Measurements from ENCODE around the gene PARP15.
"Not testable (repeated sequence)": the region's sequence is repeated elsewhere in the genome, so short reads cannot be mapped to it uniquely, and the experiment has no call there.

The PARP15 gene

GRCh38 chr3:122620399-122620798 lies 42.9 kb downstream of the PARP15 start:
- DNase-seq: no peak

GRCh38 chr3:122621112-122621511 lies 43.7 kb downstream of the PARP15 start:
- no peak for DNase-seq

GRCh38 chr3:122623031-122623829 lies 45.8 kb downstream of the PARP15 start:
- no peak for DNase-seq

- DNase-seq: no peak
These were observed 49.2 kb downstream of the PARP15 start for GRCh38 chr3:122626515-122627180.

- DNase-seq: no peak
These were observed 49.9 kb downstream of the PARP15 start for GRCh38 chr3:122627301-122627700.

GRCh38 chr3:122628567-122628966 lies 51.1 kb downstream of the PARP15 start:
- no peak for DNase-seq

GRCh38 chr3:122629763-122630162 lies 52.3 kb downstream of the PARP15 start:
- DNase-seq: no peak

- DNase-seq: no peak
These were observed 58.3 kb downstream of the PARP15 start for GRCh38 chr3:122635789-122636188.

GRCh38 chr3:122636697-122637096 lies 59.2 kb downstream of the PARP15 start:
- no peak for DNase-seq

- no peak for DNase-seq
These were observed 63.1 kb downstream of the PARP15 start for GRCh38 chr3:122640437-122640999.

- DNase-seq: no peak
These were observed 65.5 kb downstream of the PARP15 start for GRCh38 chr3:122642935-122643334.

- no peak for DNase-seq
These were observed 68.9 kb downstream of the PARP15 start for GRCh38 chr3:122646146-122646988.

GRCh38 chr3:122651233-122651907 lies 73.9 kb downstream of the PARP15 start:
- not testable (repeated sequence) for DNase-seq

GRCh38 chr3:122651962-122652361 lies 74.5 kb downstream of the PARP15 start:
- DNase-seq: not testable (repeated sequence)

- DNase-seq: not testable (repeated sequence)
These were observed 80.9 kb downstream of the PARP15 start for GRCh38 chr3:122658336-122658735.

GRCh38 chr3:122660297-122660974 lies 83.0 kb downstream of the PARP15 start:
- no peak for DNase-seq

GRCh38 chr3:122661633-122662032 lies 84.2 kb downstream of the PARP15 start:
- no peak for DNase-seq

- DNase-seq: no peak
These were observed 85.1 kb downstream of the PARP15 start for GRCh38 chr3:122662505-122662904.

GRCh38 chr3:122665226-122665786 lies 87.9 kb downstream of the PARP15 start:
- no peak for DNase-seq

- DNase-seq: no peak
These were observed 88.4 kb downstream of the PARP15 start for GRCh38 chr3:122665881-122666280.

GRCh38 chr3:122668930-122669730 lies 91.7 kb downstream of the PARP15 start:
- peak; percentile 56 for DNase-seq

All from stimulated activated CD4-positive, alpha-beta T cell treated with anti-CD3 and anti-CD28 coated beads, Interleukin-1b, Interleukin-23, amount 100 ng/mL, for 48 hours (primary cell).